Stimulated activated CD4-positive, alpha-beta T cell treated with anti-CD3 and anti-CD28 coated beads, Interleukin-4, amount 100 ng/mL, for 48 hours (primary cell): ENCODE data around the gene FOXM1.
"Not testable (repeated sequence)": the region's sequence is repeated elsewhere in the genome, so short reads cannot be mapped to it uniquely, and the experiment has no call there.

Experiments used
- DNase-seq, 2 donors: peaks; one replicate each; pipeline ENCODE4 v3.0.0-alpha.2; 2020; ENCODE audit warnings: low read depth in 2 of 2

FOXM1 gene

DNA sequence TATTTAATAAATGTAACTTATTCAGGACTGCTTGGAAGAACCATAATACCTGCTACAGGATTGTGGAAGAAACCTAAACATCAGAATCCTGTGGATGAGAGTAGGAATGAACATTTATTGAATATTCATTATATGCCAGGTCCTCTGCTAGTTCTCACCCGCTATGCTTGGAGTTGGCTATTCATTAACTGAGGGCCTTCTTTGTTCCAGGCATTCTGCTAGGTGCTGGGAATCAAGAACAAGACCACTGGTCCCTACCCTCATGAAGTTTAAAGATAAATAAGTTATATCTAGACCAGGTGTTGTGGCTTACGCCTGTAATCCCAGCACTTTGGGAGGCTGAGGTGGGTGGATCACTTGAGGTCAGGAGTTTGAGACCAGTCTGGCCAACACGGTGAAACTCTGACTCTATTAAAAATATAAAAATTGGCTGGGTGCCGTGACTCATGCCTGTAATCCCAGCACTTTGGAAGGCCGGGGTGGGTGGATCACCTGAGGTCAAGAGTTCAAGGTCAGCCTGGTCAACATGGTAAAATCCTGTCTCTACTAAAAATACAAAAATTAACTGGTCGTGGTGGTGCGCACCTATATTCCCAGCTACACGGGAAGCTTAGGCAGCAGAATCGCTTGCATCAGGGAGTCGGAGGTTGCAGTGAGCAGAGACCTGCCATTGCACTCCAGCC is 9.9 kb upstream of the FOXM1 start:
- DNase-seq: no peak

- no peak for DNase-seq
Measured at GRCh38 chr12:2884810-2885209, 7.8 kb upstream of the FOXM1 start.

DNA sequence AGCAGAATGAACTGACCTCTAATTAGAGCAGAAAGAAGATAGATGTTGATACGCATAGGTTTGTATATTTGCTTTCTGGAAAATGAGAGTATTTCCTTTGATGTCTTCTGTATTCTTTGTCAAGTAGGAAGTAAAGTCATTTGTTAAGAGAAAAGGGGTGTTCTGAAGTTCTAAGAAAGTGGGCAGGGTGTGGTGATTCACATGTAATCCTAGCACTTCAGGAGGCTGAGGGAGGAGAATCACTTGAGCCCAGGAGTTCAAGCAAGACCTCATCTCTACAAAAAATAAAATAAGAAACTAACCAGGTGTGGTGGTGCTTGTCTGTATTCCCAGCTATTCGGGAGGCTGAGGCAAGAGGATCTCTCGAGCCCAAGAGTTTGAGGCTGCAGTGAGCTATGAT is 2.9 kb upstream of the FOXM1 start:
- DNase-seq: no peak

DNA sequence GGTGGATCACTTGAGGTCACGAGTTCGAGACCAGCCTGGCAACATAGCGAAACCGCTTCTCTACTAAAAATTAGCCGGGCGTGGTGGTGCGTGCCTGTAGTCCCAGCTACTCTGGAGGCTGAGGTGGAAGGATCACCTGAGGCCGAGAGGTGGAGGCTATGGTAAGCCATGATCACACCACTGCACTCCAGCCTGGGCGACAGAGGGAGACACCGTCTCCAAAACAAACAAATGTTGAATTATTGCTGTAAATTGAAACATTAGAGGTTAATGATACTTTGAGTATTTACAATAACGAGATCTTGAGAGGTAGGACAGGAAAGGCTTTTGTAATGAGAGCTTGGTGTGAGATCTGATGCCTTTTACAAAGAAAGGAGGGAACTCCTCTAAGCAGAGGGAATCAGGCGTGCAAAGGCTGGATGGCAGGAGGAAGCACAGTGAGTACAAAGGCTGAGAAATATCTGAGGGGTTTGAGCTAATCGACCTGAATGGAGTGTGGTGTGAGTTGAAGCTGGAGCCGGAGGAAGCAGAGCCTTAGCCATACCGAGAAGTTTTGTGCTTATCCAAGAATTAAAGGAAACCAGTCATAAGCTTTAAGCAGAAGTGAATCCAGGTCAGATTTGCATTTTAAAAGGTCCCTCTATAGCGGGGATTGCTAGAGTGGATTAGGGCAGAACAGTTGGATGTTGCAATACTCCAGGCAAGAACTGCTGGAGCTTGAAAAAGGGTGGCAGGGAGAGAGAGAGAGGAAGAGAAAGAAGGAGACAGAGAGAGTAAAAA is 1.2 kb upstream of the FOXM1 start:
- DNase-seq: no peak

- peak; percentile 14 to 26 for DNase-seq
Measured at GRCh38 chr12:2876431-2877046, 435 bp downstream of the FOXM1 start.

DNA sequence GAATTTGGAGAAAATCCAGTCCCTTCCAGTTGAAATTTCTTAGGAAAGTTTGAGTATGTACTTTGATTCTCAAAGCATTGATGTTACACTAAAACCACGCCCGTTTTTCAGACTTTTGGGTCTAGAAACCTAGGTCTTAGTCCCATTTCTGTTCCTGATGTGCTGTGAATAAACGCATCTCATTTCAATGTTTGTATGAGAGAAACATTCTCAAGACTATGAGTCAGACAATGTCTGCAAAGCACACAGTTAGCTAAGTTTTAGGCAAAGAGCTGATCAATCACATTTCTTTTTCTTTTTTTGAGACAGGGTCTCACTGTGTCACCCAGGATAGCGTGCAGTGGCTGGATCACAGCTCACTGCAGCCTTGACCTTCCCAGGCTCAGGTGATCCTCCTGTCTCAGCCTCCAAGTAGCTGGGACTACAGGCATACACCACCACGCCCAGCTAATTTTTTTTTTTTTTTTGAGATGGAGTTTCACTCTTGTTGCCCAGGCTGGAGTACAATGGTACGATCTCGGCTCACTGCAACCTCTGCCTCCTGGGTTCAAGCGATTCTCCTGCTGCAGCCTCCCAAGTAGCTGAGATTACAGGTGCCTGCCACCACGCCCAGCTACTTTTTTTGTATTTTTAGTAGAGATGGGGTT is 7.9 kb downstream of the FOXM1 start:
- DNase-seq: not testable (repeated sequence)

GRCh38 chr12:2864198-2864597 is 12.8 kb downstream of the FOXM1 start:
- DNase-seq: no peak

GRCh38 chr12:2863402-2863801 is 13.6 kb downstream of the FOXM1 start:
- DNase-seq: not testable (repeated sequence)

- no peak for DNase-seq
Measured at GRCh38 chr12:2862876-2863275, 14.1 kb downstream of the FOXM1 start.

GRCh38 chr12:2860170-2860569 is 16.8 kb downstream of the FOXM1 start:
- DNase-seq: no peak

GRCh38 chr12:2858944-2859421 is 18.0 kb downstream of the FOXM1 start:
- DNase-seq: no peak

- no peak for DNase-seq
Measured at GRCh38 chr12:2858334-2858733, 18.6 kb downstream of the FOXM1 start.

- DNase-seq: no peak
Measured at GRCh38 chr12:2857576-2857975, 19.4 kb downstream of the FOXM1 start.

DNA sequence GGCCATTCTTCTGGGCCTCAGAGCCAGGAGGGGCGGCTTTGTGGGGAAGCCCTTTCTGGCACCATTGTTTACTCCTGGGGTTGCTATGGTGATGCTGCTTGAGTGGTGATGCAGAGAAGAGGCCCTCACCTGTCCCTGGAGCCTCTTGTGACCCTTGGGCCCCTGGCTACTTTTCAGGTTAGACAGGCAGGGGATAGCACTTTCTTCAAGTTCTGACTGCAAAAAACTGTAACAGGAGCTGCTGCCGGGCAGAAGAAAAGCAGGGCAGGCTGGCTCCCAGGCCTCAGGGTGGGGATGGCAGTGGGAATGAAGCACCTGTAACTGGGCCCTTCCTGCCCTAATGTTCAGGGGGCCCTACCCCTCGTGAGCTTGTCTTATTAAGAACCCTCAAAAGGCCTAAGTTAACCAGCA is 19.9 kb downstream of the FOXM1 start, which contains the start of gene TEX52:
TSS of gene TEX52 (minus strand) at position 19 of the 411 bp plus-strand sequence. CDS start at position 6, 13 bp downstream.
- DNase-seq: no peak

GRCh38 chr12:2856051-2856450 is 20.9 kb downstream of the FOXM1 start:
- DNase-seq: no peak

- no peak for DNase-seq
Measured at GRCh38 chr12:2855546-2855945, 21.4 kb downstream of the FOXM1 start.

- DNase-seq: no peak
Measured at GRCh38 chr12:2854669-2855453, 22.1 kb downstream of the FOXM1 start.

DNA sequence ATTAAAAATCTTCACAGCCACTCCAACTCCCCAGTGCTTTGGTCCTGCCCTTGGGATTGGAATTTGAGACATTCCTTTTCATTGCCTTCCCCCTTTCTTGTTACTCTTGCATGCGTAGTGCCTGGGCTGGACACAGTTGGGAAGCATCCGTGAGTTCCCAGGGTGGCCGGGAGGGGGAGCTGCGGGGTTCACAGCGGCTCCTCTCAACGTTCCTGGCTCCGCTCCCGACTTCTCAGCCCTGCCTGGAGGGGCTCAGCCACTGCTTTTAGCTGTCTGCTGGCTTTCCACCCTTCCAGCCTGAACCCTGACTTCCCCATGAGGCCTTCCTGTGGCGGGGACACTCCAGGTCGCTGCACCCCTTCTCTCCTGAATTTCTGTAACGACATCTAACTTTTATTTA is 23.3 kb downstream of the FOXM1 start:
- DNase-seq: peak; percentile 51 to 59

DNA sequence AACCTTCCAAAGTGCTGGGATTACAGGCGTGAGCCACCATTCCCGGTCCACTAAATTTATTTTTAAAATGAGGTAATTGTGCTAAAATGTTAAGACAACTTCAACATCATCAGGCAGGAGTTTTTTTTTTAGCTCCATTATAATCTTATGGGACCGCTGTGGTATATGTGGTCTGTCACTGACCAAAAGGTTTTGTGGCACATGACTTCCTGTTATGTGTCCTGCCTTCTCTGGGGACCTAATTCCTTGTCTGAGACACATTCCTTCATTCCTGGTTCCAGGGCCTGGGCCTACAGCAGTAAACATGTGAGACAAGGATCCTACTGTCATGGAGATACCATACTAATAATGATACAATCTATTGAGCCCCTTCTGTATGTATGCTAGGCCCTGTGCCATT is 25.0 kb downstream of the FOXM1 start:
- DNase-seq: no peak

- DNase-seq: no peak
Measured at GRCh38 chr12:2845280-2845679, 31.7 kb downstream of the FOXM1 start.

DNA sequence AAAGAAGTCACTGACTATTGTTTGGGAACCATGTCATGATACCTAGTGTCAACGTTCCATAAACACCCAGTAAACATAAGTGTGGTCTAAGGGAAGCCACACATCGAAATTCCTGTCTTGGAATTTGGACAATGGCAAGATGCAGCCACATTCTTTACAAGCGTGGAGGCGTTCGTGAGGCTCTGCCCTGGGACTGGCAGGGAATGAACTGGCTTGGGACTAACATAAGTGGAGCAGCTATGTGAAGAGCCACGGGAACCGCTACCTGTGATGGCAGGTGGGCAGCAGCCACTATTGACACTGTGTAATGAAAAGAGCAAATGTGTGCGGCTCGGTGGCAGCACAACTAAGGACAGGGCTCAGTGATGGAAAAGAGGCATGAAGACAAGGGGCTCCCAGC is 32.2 kb downstream of the FOXM1 start:
- DNase-seq: no peak
